Caco-2 (cell line): Measurements from ENCODE around the gene CAMK4. TPM values are rescaled to one million over a fixed set of nuclear protein-coding genes. Genes with fewer than 3 reads are reported as not detected.
"Not testable (repeated sequence)": the region's sequence is repeated elsewhere in the genome, so short reads cannot be mapped to it uniquely, and the experiment has no call there.

ENCODE experiments used
- BruUV-seq: library from RNA; stranded (reverse); fragments of 400-500 nt; replicated peaks from 2 replicates; lab custom pipeline; 2021; lab: Mats Ljungman, UMichigan
- CTCF ChIA-PET: fragments of 300-600 bp; sonication (Branson Sonifier 250); formaldehyde crosslinking; loops from one replicate; lab custom pipeline; 2022; ENCODE audit warnings: antibody characterized with exemption; lab: Charles Lee
- POLR2A ChIA-PET: fragments of 300-600 bp; sonication (Branson Sonifier 250); formaldehyde crosslinking; loops from one replicate; lab custom pipeline; 2022; ENCODE audit warnings: antibody characterized with exemption; lab: Charles Lee
- DNase-seq, 2 experiments: peaks; one replicate each; pipeline versions ENCODE4 v3.0.0 to v3.0.0-alpha.2; 2020 to 2022
- H3K27me3 ChIP-seq: replicated peaks from 2 replicates; pipeline ENCODE4 v1.6.0; 2011; ENCODE audit warnings: low read length; ENCODE audit not compliant: control insufficient read depth, insufficient read depth
- H3K36me3 ChIP-seq: 2 replicates; pipeline ENCODE4 v1.5.1; 2011; ENCODE audit warnings: low read length; ENCODE audit not compliant: control insufficient read depth, insufficient read depth
- H3K4me1 ChIP-seq: fragments of 250-450 bp; sonication (Bioruptor Pico); 2 replicates; pipeline ENCODE4 v1.5.1; 2020; ENCODE audit warnings: mild to moderate bottlenecking
- H3K4me3 ChIP-seq: 2 replicates; pipeline ENCODE4 v1.5.1; 2011; ENCODE audit warnings: low read depth, mild to moderate bottlenecking, control low read depth, low read length
- H3K9me3 ChIP-seq: fragments of 250-450 bp; sonication (Bioruptor Pico); 2 replicates; pipeline ENCODE4 v1.5.1; 2020; ENCODE audit warnings: mild to moderate bottlenecking, moderate library complexity
- H3K27ac Mint-ChIP-seq: one replicate; pipeline ENCODE4 v1.8.0; 2022; ENCODE audit warnings: mixed read lengths; ENCODE audit not compliant: unreplicated experiment
- H3K27me3 Mint-ChIP-seq: one replicate; pipeline ENCODE4 v1.8.0; 2022; ENCODE audit warnings: mixed read lengths; ENCODE audit not compliant: insufficient read depth, unreplicated experiment
- H3K36me3 Mint-ChIP-seq: one replicate; pipeline ENCODE4 v1.8.0; 2022; ENCODE audit warnings: mild to moderate bottlenecking, mixed read lengths; ENCODE audit not compliant: insufficient read depth, unreplicated experiment
- H3K4me1 Mint-ChIP-seq: one replicate; pipeline ENCODE4 v1.8.0; 2022; ENCODE audit warnings: low read depth, mixed read lengths; ENCODE audit not compliant: unreplicated experiment
- H3K4me3 Mint-ChIP-seq: one replicate; pipeline ENCODE4 v1.8.0; 2022; ENCODE audit warnings: mild to moderate bottlenecking, moderate library complexity, mixed read lengths; ENCODE audit not compliant: unreplicated experiment
- H3K9me3 Mint-ChIP-seq: one replicate; pipeline ENCODE4 v1.8.0; 2022; ENCODE audit warnings: mixed read lengths; ENCODE audit not compliant: unreplicated experiment
- intact Hi-C: fragments of 100-400 bp; cut with micrococcal nuclease; formaldehyde crosslinking; loops from one replicate; pipeline ENCODE4 v1.10.0; 2022; ENCODE audit not compliant: unreplicated experiment
- total RNA-seq: library from RNA; stranded (reverse); gene quantifications from 2 replicates; pipeline ENCODE4 v1.2.3, GENCODE V29; 2022
- TF ChIP-seq, protein P1 (sequence below), 2 experiments: fragments of 200-600 bp in 1 of 2; IDR thresholded peaks; 1 replicate in 1 of 2; 2 replicates in 1 of 2; pipeline versions ENCODE4 v1.5.1 to v1.8.0; 2011 to 2022; ENCODE audit warnings: antibody characterized with exemption in 1 of 2, control low read depth in 1 of 2, inconsistent platforms in 1 of 2, low read depth in 1 of 2, low read length in 1 of 2, mild to moderate bottlenecking in 1 of 2, moderate library complexity in 1 of 2; ENCODE audit not compliant: insufficient read depth in 1 of 2, severe bottlenecking in 1 of 2, unreplicated experiment in 1 of 2

The CAMK4 gene
- total RNA-seq, 1 experiment from 2014 or later: not detected

DNA sequence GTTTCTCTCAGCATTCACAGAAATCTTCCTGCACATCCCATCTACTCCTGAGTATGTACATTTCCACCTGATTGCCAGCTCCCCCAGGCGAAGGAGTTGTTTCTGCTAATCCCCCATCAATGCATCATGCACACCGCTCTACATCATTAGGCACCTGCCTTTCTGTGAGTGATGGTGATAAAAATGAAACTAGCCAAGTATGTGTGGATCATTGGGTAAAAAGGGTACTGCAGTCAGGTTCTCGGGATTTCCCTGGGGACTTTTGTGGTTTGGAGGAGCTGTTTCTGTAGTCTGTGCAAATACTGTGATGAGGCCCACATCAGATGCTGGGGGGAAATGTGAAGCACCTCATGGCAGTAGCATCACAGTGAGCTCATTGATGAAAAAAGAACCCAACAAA is 30.4 kb downstream of the CAMK4 start:
- H3K27me3 Mint-ChIP-seq: peaks cover 10% of the 10 kb centered on the region
- H3K4me1 ChIP-seq: no peaks in the 10 kb centered on the region
- H3K27me3 ChIP-seq: no peaks in the 10 kb centered on the region
- no peaks in the 10 kb centered on the region for H3K4me1 Mint-ChIP-seq
- no peaks in the 10 kb centered on the region for H3K36me3 Mint-ChIP-seq
- no peak overlapping the region for H3K4me3 Mint-ChIP-seq
- no peak for DNase-seq
- intact Hi-C loops: no loop called here
- H3K27ac Mint-ChIP-seq: no peak overlapping the region
- TF ChIP-seq, protein P1, sequence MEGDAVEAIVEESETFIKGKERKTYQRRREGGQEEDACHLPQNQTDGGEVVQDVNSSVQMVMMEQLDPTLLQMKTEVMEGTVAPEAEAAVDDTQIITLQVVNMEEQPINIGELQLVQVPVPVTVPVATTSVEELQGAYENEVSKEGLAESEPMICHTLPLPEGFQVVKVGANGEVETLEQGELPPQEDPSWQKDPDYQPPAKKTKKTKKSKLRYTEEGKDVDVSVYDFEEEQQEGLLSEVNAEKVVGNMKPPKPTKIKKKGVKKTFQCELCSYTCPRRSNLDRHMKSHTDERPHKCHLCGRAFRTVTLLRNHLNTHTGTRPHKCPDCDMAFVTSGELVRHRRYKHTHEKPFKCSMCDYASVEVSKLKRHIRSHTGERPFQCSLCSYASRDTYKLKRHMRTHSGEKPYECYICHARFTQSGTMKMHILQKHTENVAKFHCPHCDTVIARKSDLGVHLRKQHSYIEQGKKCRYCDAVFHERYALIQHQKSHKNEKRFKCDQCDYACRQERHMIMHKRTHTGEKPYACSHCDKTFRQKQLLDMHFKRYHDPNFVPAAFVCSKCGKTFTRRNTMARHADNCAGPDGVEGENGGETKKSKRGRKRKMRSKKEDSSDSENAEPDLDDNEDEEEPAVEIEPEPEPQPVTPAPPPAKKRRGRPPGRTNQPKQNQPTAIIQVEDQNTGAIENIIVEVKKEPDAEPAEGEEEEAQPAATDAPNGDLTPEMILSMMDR (IDR thresholded peaks at IDR 0.05; ENCODE audit: insufficient read depth in 1 of 2, low read depth in 1 of 2, low read length in 1 of 2, severe bottlenecking in 1 of 2, unreplicated experiment in 1 of 2): no peak
- BruUV-seq: no TSS peak
- no peaks in the 10 kb centered on the region for H3K9me3 ChIP-seq
- ChIA-PET POLR2A (no interaction called here), CTCF (no interaction called here)
- H3K36me3 ChIP-seq: no peaks in the 10 kb centered on the region
- H3K9me3 Mint-ChIP-seq: no peaks in the 10 kb centered on the region
- H3K4me3 ChIP-seq: no peak overlapping the region

DNA sequence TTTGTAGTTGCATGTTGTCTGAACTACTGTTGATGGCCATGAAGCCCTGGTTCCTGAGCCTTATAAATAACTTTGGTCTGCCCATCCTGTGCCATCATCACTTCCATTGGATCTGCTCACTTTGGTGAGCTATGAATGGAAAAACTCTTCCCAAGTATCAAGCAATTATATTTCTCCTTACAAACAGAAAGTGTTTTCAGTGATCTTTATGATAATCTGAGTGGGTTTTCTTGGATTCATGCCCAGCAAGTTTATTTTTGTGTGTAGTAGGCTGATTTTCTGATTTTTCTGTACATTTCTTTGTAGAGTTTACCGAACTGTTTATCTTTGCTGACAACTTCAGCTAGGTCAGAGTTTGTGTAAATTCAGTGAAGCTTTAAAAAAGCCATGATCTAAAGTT is 31.0 kb downstream of the CAMK4 start:
- H3K27ac Mint-ChIP-seq: no peak overlapping the region
- ChIA-PET CTCF (no interaction called here), POLR2A (no interaction called here)
- no peaks in the 10 kb centered on the region for H3K9me3 ChIP-seq
- DNase-seq: no peak
- intact Hi-C loops: no loop called here
- TF ChIP-seq, protein P1 (IDR thresholded peaks at IDR 0.05; ENCODE audit: insufficient read depth in 1 of 2, low read depth in 1 of 2, low read length in 1 of 2, severe bottlenecking in 1 of 2, unreplicated experiment in 1 of 2): no peak
- peaks cover 10% of the 10 kb centered on the region for H3K27me3 Mint-ChIP-seq
- H3K4me1 ChIP-seq: no peaks in the 10 kb centered on the region
- no TSS peak for BruUV-seq
- H3K9me3 Mint-ChIP-seq: no peaks in the 10 kb centered on the region
- no peak overlapping the region for H3K4me3 ChIP-seq
- no peaks in the 10 kb centered on the region for H3K36me3 Mint-ChIP-seq
- no peak overlapping the region for H3K4me3 Mint-ChIP-seq
- no peaks in the 10 kb centered on the region for H3K27me3 ChIP-seq
- H3K36me3 ChIP-seq: no peaks in the 10 kb centered on the region
- no peaks in the 10 kb centered on the region for H3K4me1 Mint-ChIP-seq

DNA sequence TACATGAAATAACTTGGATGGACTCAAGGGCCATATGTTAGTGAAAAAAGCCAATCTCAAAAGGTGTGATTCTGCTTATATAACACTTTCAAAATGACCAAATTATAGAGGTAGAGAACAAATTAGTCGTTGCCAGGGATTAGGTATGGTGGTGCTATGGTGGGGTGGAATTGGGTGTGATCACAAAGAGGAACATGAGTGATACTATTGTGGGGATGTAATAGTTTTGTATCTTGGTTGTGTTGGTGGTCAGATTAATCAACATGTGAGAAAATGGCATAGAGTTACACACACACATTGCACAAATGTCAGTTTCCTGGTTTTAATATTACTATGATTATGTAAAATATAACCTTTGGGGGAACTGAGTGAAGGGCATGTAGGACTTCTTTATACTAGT is 31.9 kb downstream of the CAMK4 start:
- CTCF ChIA-PET: no interaction called here
- POLR2A ChIA-PET: no interaction called here
- Histone ChIP-seq H3K27me3 (no peaks in the 10 kb centered on the region), H3K9me3 (no peaks in the 10 kb centered on the region), H3K4me3 (no peak overlapping the region), H3K4me1 (no peaks in the 10 kb centered on the region), H3K36me3 (no peaks in the 10 kb centered on the region)
- no peaks in the 10 kb centered on the region for H3K4me1 Mint-ChIP-seq
- no TSS peak for BruUV-seq
- TF ChIP-seq, protein P1 (IDR thresholded peaks at IDR 0.05; ENCODE audit: insufficient read depth in 1 of 2, low read depth in 1 of 2, low read length in 1 of 2, severe bottlenecking in 1 of 2, unreplicated experiment in 1 of 2): no peak
- no peaks in the 10 kb centered on the region for H3K36me3 Mint-ChIP-seq
- no peak overlapping the region for H3K4me3 Mint-ChIP-seq
- no peak overlapping the region for H3K27ac Mint-ChIP-seq
- DNase-seq: no peak
- H3K27me3 Mint-ChIP-seq: peaks cover 5% of the 10 kb centered on the region
- no peaks in the 10 kb centered on the region for H3K9me3 Mint-ChIP-seq
- intact Hi-C loops: no loop called here

DNA sequence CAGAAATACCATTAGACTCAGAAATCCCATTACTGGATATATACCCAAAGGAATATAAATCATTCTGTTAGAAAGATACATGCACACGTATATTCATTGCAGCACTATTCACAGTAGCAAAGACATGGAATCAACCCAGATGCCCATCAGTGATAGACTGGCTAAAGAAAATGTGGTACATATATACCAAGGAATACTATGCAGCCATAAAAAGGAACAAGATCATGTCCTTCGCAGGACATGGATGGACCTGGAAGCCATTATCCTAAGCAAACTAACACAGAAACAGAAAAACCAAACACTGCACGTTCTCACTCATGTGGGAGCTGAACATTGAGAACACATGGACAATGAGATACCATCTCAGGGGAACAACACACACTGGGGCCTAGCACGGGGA is 33.4 kb downstream of the CAMK4 start:
- POLR2A ChIA-PET, CTCF ChIA-PET, intact Hi-C loops, H3K36me3 Mint-ChIP-seq, H3K9me3 ChIP-seq, H3K4me1 ChIP-seq, H3K4me1 Mint-ChIP-seq, H3K27me3 ChIP-seq, BruUV-seq, DNase-seq, H3K4me3 Mint-ChIP-seq, H3K27me3 Mint-ChIP-seq, H3K36me3 ChIP-seq, H3K9me3 Mint-ChIP-seq, H3K4me3 ChIP-seq, H3K27ac Mint-ChIP-seq: not testable (repeated sequence)
